Right cardiac atrium (tissue), 5 donors: ENCODE results near the gene NPL. TPM values are rescaled to one million over a fixed set of nuclear protein-coding genes. Genes with fewer than 3 reads are reported as not detected.

ENCODE experiments used
- ATAC-seq, 2 donors: fragments of 200-7000 bp; cut with Tn5 transposase; one replicate each; pipeline versions ENCODE4 v1.8.0 to v1.9.1; 2020; ENCODE audit warnings: moderate library complexity in 2 of 2, mild to moderate bottlenecking in 1 of 2
- DNase-seq, 3 donors: peaks; one replicate each; pipeline ENCODE4 v3.0.0-alpha.2; 2020
- H3K27ac ChIP-seq: one replicate; pipeline ENCODE4 v1.5.1; 2013; ENCODE audit warnings: mild to moderate bottlenecking, low read length, control low read depth, moderate library complexity
- H3K27me3 ChIP-seq: one replicate; pipeline ENCODE4 v1.6.1; 2013; ENCODE audit not compliant: control insufficient read depth, insufficient read depth
- H3K4me1 ChIP-seq: one replicate; pipeline ENCODE4 v1.6.1; 2013; ENCODE audit warnings: low read length; ENCODE audit not compliant: control insufficient read depth, insufficient read depth
- H3K4me3 ChIP-seq: one replicate; pipeline ENCODE4 v1.5.1; 2013; ENCODE audit warnings: low read length, control low read depth
- H3K9me3 ChIP-seq: one replicate; pipeline ENCODE4 v1.6.1; 2013; ENCODE audit warnings: low read length; ENCODE audit not compliant: control insufficient read depth
- WGBS: extraction: QIAGEN DNeasy Blood & Tissue Kit; methylation state at CpG from one replicate; pipeline ENCODE4 v1.1.7; 2013; 5-methylcytosine and 5-hydroxymethylcytosine counted together
- intact Hi-C, 4 donors: fragments of 100-400 bp; cut with DNase I; formaldehyde crosslinking; loops; one replicate each; pipeline versions ENCODE4 v1.11.0 to v1.14.0; 2022 to 2023
- polyA plus RNA-seq: library from polyadenylated mRNA; stranded (reverse); fragments of 200-250 nt; gene quantifications from one replicate; pipeline ENCODE4 v1.2.3, GENCODE V29; 2013
- total RNA-seq, 4 donors: library from RNA; stranded (reverse); fragmentation: NEBNext Ultra II Directional; extraction: Animal tissue kit (Norgen Biotek cat#: 25700); gene quantifications; one replicate each; pipeline ENCODE4 v1.2.1, GENCODE V29; 2021
- donor health status: healthy with polysubstance abuse.
- donor health status: DM: no; HTN: yes; CAD: no.
- donor health status: DM: no; HTN: no; CAD: no.
- donor health status: DM: no; HTN: yes; CAD: no; lungs with severe emphysema.
- donor health status: DM: yes; HTN: yes; CAD: no.

The NPL gene
- total and polyA plus RNA-seq, 5 donors, result 3.2 to 9.6 (median 9.2) TPM

DNA sequence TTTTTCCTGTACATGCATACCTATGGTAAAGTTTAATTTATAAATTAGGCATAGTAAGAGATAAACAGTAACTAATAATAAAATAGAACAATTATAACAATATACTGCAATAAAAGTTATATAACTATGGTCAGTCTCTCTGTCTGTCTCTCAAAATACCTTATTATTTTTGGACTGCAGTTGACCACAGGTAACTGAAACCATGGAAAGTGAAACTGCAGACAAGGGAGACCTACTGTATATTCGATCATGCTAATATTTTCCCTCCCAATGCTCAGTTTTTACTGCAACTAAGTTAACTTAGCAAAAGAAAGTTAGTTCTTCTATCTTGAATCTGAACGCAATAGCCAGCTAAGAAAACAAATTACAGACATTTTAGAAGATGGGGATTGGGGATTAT, 37.3 kb downstream of the NPL start:
- H3K4me1 ChIP-seq, result no peaks in the 10 kb centered on the region
- H3K9me3 ChIP-seq, result no peaks in the 10 kb centered on the region
- ATAC-seq, result no peak
- no peak for DNase-seq
- H3K27me3 ChIP-seq, result no peaks in the 10 kb centered on the region
- intact Hi-C loops, result no loop called here
- H3K27ac ChIP-seq, result no peak overlapping the region
- 91% methylated on average over 2 of the region's 2 CpGs for WGBS
- H3K4me3 ChIP-seq, result no peak overlapping the region

DNA sequence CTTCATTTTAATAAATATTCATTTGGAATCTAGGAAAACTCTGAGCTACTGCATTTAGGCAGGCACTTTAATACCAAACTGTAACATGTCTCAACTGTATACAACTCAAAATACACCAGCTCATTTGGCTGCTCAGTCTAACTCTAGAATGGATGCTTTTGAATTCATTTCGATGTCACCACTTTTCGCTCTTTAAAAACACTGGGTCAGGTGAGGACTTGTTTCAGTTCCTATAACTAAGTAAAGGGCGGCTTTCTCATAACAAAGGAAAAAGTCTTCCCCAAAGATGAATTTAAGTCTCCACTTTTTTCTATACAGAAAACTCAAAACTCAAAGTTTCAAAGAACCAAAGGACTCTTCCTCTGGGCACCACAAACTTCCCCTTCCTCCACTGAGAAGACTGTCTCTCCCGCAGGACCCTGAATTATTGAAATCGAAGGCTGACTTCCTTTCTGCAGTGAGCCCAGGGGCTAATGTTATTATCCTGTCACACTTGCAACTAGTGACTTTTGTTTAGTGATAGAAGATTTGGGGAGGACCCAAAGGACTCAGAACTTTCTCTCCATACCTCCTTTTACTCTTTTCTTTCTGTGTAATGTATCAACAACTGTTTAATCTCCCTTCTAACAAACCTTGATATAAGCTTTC, 39.8 kb downstream of the NPL start:
- Histone ChIP-seq H3K27ac (no peak overlapping the region), H3K4me1 (no peaks in the 10 kb centered on the region), H3K4me3 (no peak overlapping the region), H3K9me3 (no peaks in the 10 kb centered on the region), H3K27me3 (no peaks in the 10 kb centered on the region)
- WGBS, result 71% methylated on average over 5 of the region's 5 CpGs
- DNase-seq, result no peak
- intact Hi-C loops, result no loop called here
- no peak for ATAC-seq

DNA sequence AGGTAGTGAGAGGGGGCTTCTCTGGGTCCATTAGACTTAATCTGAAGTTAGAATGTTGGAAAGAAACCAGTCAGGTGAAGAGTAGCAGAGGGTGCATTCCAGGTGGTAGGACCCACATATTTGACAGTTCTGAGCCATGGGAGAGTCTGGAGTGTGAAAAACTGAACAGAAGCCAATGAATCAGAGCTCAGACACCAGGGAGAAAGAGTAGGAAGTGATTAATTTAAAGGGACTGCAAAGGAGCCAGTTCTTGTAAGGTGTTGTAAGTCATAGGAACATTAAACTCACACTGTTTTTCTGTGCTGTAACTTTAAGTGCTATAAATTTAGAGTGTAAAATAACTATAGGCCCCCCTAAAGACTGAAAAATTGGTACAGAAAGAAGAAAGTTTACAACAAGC, 43.7 kb downstream of the NPL start:
- DNase-seq (no peak), ATAC-seq (no peak)
- no peaks in the 10 kb centered on the region for H3K27me3 ChIP-seq
- intact Hi-C loops, result no loop called here
- H3K4me3 ChIP-seq, result no peak overlapping the region
- H3K27ac ChIP-seq, result no peak overlapping the region
- H3K4me1 ChIP-seq, result no peaks in the 10 kb centered on the region
- no peaks in the 10 kb centered on the region for H3K9me3 ChIP-seq

DNA sequence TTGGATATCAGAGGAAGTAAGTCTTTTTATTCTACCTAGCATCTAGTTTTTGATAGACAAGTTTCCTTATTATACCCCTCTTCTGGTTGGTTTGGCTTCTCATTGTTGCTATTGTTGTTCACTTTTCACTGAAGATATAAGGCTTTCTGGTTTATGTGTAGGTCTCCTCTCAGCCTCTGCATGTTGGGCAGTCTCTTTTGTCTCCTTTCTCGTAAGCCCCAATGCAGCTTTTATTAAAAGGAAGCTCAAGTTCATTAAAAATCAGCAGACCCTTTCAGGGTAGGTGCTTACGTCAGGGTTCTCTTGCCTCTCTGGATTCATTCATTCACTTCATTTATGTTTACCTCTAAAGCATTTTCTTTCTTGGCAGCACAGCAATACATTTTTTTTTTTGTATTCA, 44.8 kb downstream of the NPL start:
- Histone ChIP-seq H3K9me3 (no peaks in the 10 kb centered on the region), H3K4me3 (no peak overlapping the region), H3K27me3 (no peaks in the 10 kb centered on the region), H3K4me1 (peaks cover 2% of the 10 kb centered on the region), H3K27ac (no peak overlapping the region)
- ATAC-seq (no peak), DNase-seq (no peak)
- intact Hi-C loops, result no loop called here
- WGBS, result 92% methylated on average over 2 of the region's 2 CpGs

DNA sequence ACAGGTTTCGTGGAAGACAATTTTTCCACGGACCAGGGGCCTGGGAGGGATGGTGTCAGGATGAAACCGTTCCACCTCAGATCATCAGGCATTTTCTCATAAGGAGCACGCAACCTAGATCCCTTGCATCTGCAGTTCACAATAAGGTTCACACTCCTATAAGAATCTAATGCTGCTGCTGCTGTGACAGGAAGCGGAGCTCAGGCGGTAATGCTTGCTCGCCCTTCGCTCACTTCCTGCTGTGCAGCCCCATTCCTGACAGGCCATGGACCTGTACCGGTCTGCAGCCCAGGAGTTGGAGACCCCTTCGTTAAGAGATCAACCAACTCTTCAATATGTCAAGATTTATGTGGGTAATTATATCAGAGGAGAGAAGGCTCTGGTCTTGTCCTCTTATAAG, 46.2 kb downstream of the NPL start:
- Histone ChIP-seq H3K4me1 (peaks cover 3% of the 10 kb centered on the region), H3K4me3 (no peak overlapping the region), H3K27ac (no peak overlapping the region), H3K9me3 (no peaks in the 10 kb centered on the region), H3K27me3 (no peaks in the 10 kb centered on the region)
- DNase-seq, result no peak
- ATAC-seq, result no peak
- intact Hi-C loops, result no loop called here
- WGBS, result 82% methylated on average over 10 of the region's 10 CpGs

DNA sequence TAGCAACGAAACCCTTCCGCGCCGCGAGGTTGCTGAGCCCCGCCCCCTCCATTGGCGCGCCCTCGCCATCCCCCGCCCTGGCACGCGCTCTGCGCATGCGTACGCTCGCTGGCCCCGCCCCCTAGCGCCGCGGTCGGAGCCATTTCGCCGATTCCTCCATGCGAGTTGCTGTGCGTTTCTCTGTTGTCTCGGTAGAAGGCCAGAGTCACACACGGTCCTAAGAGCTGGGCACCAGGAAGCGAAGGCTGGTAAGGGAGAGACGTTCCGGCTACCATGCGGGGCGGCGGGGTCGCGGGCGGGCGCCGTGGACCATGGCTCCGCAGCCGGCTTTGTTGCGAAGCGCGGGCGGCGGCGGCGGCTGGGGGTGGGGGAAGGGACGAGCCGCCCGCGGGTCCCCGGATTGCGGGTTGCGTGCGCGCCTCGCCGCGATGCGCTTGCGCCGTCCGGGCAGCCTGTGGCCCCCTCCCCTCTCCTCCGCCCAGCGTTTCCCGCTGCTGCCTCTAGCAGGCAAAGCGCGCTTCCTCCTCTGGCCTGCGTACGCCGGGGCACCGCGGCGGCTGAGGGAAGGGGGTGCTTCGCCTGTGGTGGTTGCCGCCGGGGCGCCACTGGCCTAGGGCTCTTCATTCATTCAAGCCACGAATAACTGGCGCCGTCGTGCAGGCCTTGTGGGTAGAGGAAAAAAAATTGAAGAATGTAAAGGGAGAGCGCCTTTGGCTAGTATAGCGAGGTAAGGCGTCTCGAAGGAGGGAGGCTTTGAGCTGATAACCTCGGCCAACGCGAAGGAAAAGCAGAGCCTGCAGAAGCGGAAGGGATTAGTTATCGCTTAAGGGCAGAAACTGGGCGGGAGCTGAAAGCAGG, 49.9 kb downstream of the NPL start, which contains the start of gene DHX9:
Gene DHX9 (plus strand): TSS at position 139 of the 858 bp plus-strand sequence. CDS start 3,220 bp downstream, outside the sequence.
- Histone ChIP-seq H3K4me1 (peaks cover 5% of the 10 kb centered on the region), H3K9me3 (no peaks in the 10 kb centered on the region), H3K4me3 (peak within 1 kb of the TSS; percentile 84), H3K27me3 (no peaks in the 10 kb centered on the region), H3K27ac (peak within 1 kb of the TSS; percentile 91)
- DNase-seq, result peak; percentile 96 to 98 (median 98)
- whole genome bisulfite sequencing, result under 1% methylated on average over 92 of the region's 92 CpGs
- intact Hi-C loops, result no loop called here
- peak; percentile 92 to 94 for ATAC-seq

DNA sequence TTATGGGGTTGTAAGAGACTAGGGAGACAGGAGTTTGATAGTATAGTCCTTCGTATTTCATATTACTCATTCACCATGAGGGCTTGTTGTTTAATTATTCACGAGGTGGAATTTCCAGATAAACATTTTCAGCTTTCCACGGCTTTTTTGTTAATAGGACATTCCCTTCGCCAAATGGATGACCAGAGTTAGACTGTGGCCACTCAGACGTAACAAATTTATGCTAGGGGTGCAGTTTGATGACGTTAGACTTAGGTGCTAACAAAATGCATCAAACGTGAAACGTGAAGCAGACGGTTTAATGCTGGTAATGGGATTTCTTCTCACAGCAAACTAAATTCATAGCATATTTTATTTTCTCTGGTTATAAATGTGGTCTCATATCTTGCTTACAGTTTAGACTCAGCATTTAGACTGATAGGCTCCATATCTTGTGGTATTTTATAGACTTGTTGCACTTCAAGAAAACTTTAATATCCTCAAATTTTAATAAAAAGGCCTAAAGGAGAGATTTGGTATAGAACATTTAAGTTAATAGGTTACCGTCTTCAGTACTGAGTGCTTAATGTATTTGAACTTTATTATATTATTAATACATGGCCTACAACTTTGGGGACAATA, 51.9 kb downstream of the NPL start:
- no peak overlapping the region for H3K27ac ChIP-seq
- no peak overlapping the region for H3K4me3 ChIP-seq

DNA sequence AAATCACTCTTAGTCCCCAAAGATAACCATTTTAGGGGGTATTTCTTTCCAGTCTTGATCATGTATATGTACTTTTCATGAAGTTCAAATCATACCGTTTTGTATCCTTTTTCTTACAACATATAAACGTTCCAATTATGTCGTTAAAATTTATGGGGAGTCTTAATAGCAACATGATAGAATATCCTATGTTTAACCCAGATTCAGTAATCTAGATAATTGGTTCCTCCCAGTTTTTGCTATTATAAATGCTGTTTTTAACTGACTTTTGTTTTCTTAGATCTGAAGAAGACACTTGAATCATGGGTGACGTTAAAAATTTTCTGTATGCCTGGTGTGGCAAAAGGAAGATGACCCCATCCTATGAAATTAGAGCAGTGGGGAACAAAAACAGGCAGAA, 52.7 kb downstream of the NPL start:
- intact Hi-C loops, result no loop called here
- Histone ChIP-seq H3K27me3 (no peaks in the 10 kb centered on the region), H3K4me1 (peaks cover 5% of the 10 kb centered on the region), H3K9me3 (no peaks in the 10 kb centered on the region), H3K27ac (no peak overlapping the region), H3K4me3 (no peak overlapping the region)
- DNase-seq (no peak), ATAC-seq (no peak)
- WGBS, result 44% methylated on average over 4 of the region's 4 CpGs

More for the DNA sequence above, 51.9 kb downstream of the NPL start:
- ATAC-seq (no peak), DNase-seq (no peak)
- Histone ChIP-seq H3K4me1 (peaks cover 5% of the 10 kb centered on the region), H3K27me3 (no peaks in the 10 kb centered on the region), H3K9me3 (no peaks in the 10 kb centered on the region)
- intact Hi-C loops, result no loop called here
- WGBS, result 43% methylated on average over 10 of the region's 10 CpGs

DNA sequence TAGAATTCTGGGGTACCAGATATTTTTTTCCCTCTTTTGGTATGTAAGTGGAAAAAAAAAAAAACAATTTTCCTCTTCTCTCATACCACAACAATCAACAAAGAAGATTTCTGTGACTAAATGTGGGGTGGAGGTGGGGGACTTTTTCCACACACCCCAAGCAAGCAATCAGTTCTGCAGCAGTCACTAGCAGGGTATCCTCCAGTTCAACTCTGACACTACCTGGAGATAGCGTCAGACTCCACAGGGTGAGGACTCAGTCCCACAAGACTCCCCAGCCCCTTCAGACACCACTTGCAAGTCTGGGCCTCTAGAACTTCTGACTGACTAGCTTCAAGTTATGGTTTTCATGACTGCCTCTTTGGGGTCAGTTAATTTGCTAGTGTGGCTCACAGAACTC, 55.8 kb downstream of the NPL start:
- Histone ChIP-seq H3K27me3 (no peaks in the 10 kb centered on the region), H3K4me1 (peaks cover 3% of the 10 kb centered on the region)
- 94% methylated on average over 1 of the region's 1 CpG for WGBS

DNA sequence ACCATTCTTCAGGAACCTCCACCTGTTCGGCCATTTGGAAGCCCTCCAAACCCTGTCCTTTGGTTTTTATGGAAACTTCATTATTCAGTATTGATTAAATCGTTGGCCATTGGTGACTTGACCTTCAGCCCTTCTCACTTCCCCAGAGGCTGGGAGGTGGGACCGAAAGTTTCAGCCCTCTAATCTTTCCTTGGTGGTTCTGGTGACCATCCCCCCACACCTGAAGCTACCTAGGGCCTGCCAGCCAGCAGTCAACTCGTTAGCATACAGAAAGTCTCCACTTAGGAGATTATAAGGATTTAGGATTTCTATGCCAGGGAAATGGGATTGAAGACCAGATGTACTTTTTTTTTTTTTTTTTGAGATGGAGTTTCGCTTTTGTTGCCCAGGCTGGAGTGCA, 56.3 kb downstream of the NPL start:
- ATAC-seq, result no peak
- H3K4me1 ChIP-seq, result peaks cover 2% of the 10 kb centered on the region
- H3K27ac ChIP-seq, result no peak overlapping the region
- H3K9me3 ChIP-seq, result no peaks in the 10 kb centered on the region
- H3K27me3 ChIP-seq, result no peaks in the 10 kb centered on the region
- intact Hi-C loops, result no loop called here
- WGBS, result 79% methylated on average over 5 of the region's 5 CpGs
- no peak overlapping the region for H3K4me3 ChIP-seq
- DNase-seq, result no peak

More for the DNA sequence above, 55.8 kb downstream of the NPL start:
- H3K9me3 ChIP-seq, result no peaks in the 10 kb centered on the region
- ATAC-seq, result no peak
- DNase-seq, result no peak
- no peak overlapping the region for H3K27ac ChIP-seq
- H3K4me3 ChIP-seq, result no peak overlapping the region
- intact Hi-C loops, result no loop called here

DNA sequence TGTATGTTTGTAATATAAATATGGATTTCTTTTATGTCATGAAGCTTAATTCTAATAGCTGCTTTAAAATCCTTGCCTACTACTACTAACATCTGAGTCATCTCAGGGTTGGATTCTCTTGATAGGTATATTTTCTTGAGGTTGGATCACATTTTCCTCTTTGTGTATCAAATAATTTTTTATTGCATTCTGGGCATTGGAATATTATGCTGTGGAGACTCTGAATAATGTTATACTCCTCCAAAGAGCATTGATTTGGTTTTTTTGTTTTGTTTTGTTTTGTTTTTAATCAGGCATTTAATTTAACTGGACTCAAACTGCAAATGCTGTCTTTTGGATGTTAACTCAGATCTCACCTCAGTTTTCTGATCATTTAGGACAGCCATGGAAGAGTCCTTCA, 57.5 kb downstream of the NPL start:
- ATAC-seq (no peak), DNase-seq (no peak)
- no peaks in the 10 kb centered on the region for H3K9me3 ChIP-seq
- no peak overlapping the region for H3K27ac ChIP-seq
- H3K4me3 ChIP-seq, result no peak overlapping the region
- intact Hi-C loops, result no loop called here
- H3K4me1 ChIP-seq, result no peaks in the 10 kb centered on the region
- H3K27me3 ChIP-seq, result no peaks in the 10 kb centered on the region
